ENCODE results near the gene PLCB3. TPM values are rescaled to one million over a fixed set of nuclear protein-coding genes. Genes with fewer than 3 reads are reported as not detected.

The PLCB3 gene
- total and polyA plus RNA-seq, 10 of the 15 experiments (the other 5 are each of a cell fraction or from before 2014, with no cell fraction given), result 0.03 to 10.3 (median 3.3) TPM

DNA sequence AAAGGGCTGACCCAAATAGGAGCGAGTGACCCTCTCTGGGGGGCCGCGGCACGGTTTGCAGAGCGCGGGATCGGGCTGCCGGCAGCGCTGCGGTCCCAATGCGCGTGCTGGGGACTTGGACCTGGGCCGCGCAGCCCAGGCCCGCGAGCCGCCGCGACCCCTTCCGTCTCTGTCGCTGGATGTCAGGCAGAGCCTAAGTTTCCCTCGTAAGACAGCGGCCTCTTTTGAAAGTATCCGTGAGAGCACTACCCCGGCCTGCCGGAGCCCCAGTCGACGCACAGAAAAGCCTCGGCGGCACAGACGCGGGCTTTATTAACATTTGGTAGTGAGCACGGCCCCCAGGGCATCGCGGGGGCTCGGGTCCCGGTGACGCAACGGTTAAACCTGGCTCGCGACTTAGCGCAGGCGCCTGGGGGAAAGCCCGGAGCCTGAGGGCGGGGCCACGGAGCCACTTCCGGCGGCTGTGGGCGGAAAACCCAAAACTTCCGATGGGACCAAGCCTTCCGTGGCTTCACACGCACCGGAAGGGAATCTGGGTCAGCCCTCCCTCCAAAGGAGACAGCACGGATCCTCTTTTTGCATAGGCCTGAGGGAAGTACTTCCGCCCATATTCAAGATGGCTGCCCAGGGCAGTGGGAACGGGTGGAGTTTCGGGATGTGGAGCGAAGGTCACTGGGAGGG lies 18.4 kb downstream of the PLCB3 start (continued):
- TF ChIP-seq, protein P1, sequence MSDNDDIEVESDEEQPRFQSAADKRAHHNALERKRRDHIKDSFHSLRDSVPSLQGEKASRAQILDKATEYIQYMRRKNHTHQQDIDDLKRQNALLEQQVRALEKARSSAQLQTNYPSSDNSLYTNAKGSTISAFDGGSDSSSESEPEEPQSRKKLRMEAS (IDR thresholded peaks at IDR 0.05; ENCODE audit: low read depth, low read length), result peak; percentile 32; the same call in 1 of the 2 replicates
- TF ChIP-seq GABPA (IDR thresholded peaks at IDR 0.05; ENCODE audit: low read depth) (peak; percentile 99), MYB (IDR thresholded peaks at IDR 0.05; ENCODE audit: borderline replicate concordance, low read depth, low read length) (no peak), MEF2A (IDR thresholded peaks at IDR 0.05; ENCODE audit: insufficient read depth, low read depth, low read length) (no peak), RB1 (IDR thresholded peaks at IDR 0.05; ENCODE audit: borderline replicate concordance) (0 out of 2 replicates have a peak, but pooled peaks have one; percentile 22), STAT1 (conservative IDR thresholded peaks at IDR 0.05) (no peak; the same call in 1 of the 2 replicates), CTCF (IDR thresholded peaks at IDR 0.05 in 2 of 3, conservative IDR thresholded peaks at IDR 0.05 in 1 of 3; ENCODE audit: control insufficient read depth in 2 of 3, extremely low read depth in 1 of 3, insufficient read depth in 1 of 3, low read depth in 3 of 3, low read length in 3 of 3) (peak in 1 of 3 experiments; percentile 32; a peak in 2 of 6 replicates), BCLAF1 (IDR thresholded peaks at IDR 0.05) (no peak), MEF2B (IDR thresholded peaks at IDR 0.05; ENCODE audit: partially characterized antibody, poor library complexity, severe bottlenecking) (no peak), SMAD1 (IDR thresholded peaks at IDR 0.05; ENCODE audit: low read depth, partially characterized antibody) (no peak), PAX8 (IDR thresholded peaks at IDR 0.05) (no peak), HCFC1 (IDR thresholded peaks at IDR 0.05; ENCODE audit: low read length) (peak; percentile 94), FOXM1 (IDR thresholded peaks at IDR 0.05; ENCODE audit: low read depth, low read length) (0 out of 2 replicates have a peak, but pooled peaks have one; percentile 13), EZH2 (IDR thresholded peaks at IDR 0.05; ENCODE audit: borderline replicate concordance, control insufficient read depth, low read depth, low read length) (no peak), EGR1 (IDR thresholded peaks at IDR 0.05; ENCODE audit: borderline replicate concordance in 1 of 2, low read depth in 2 of 2, low read length in 2 of 2) (peak; percentile 10 to 30; a peak in 2 of 3 replicates), CEBPB (IDR thresholded peaks at IDR 0.05; ENCODE audit: borderline replicate concordance in 1 of 2, low read depth in 2 of 2, low read length in 2 of 2) (peak in 1 of 2 experiments; percentile 48; a peak in 1 of 4 replicates), TCF3 (IDR thresholded peaks at IDR 0.05; ENCODE audit: borderline replicate concordance, insufficient read depth, low read depth, low read length) (peak; percentile 5; the same call in 1 of the 2 replicates), TAF1 (IDR thresholded peaks at IDR 0.05; ENCODE audit: borderline replicate concordance, low read depth, low read length) (peak; percentile 50), ZNF622 (IDR thresholded peaks at IDR 0.05) (no peak)
- TF ChIP-seq, protein P2, sequence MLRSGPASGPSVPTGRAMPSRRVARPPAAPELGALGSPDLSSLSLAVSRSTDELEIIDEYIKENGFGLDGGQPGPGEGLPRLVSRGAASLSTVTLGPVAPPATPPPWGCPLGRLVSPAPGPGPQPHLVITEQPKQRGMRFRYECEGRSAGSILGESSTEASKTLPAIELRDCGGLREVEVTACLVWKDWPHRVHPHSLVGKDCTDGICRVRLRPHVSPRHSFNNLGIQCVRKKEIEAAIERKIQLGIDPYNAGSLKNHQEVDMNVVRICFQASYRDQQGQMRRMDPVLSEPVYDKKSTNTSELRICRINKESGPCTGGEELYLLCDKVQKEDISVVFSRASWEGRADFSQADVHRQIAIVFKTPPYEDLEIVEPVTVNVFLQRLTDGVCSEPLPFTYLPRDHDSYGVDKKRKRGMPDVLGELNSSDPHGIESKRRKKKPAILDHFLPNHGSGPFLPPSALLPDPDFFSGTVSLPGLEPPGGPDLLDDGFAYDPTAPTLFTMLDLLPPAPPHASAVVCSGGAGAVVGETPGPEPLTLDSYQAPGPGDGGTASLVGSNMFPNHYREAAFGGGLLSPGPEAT (IDR thresholded peaks at IDR 0.05; ENCODE audit: low read depth), result peak; percentile 99
- TF ChIP-seq, protein P3, sequence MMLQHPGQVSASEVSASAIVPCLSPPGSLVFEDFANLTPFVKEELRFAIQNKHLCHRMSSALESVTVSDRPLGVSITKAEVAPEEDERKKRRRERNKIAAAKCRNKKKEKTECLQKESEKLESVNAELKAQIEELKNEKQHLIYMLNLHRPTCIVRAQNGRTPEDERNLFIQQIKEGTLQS (IDR thresholded peaks at IDR 0.05; ENCODE audit: borderline replicate concordance, extremely low read depth, low read depth, low read length), result no peak
